NB4 (cell line): ENCODE measurements around the gene GULP1.

ENCODE experiments used
- MYC ChIP-seq: IDR thresholded peaks from 2 replicates; pipeline ENCODE4 v1.6.1; 2011; ENCODE audit warnings: low read depth, low read length
- POLR2A ChIP-seq: IDR thresholded peaks from 2 replicates; pipeline ENCODE4 v1.6.1; 2011; ENCODE audit warnings: mild to moderate bottlenecking; ENCODE audit not compliant: insufficient read length; ENCODE audit errors: extremely low read depth
- TF ChIP-seq, protein P1 (sequence below): IDR thresholded peaks from one replicate; pipeline ENCODE4 v1.5.1; 2012; ENCODE audit warnings: low read depth, low read length
- TF ChIP-seq, protein P2 (sequence below): IDR thresholded peaks from 2 replicates; pipeline ENCODE4 v1.6.1; 2011; ENCODE audit warnings: low read depth, low read length

DNA sequence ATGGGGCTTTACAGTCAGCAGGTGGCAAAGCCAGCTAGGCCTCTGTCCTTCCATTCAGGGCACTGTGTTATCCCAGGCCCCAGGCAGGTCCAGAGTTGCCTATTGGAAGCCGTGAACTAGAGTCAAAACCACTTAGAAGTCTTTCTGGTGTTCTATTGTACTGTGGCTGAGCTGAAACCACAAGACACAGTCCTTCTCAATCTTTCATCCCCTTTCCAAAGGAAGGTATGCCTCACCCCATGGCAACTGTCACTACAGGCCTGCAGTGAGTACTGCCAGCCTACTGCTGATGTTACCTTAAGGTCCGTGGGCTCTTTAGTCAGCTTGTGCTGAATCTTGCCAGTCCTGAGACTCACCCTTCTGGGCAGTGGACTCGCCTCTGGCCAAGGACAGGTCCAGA lies 181.6 kb downstream of the GULP1 start:
- TF ChIP-seq, protein P1, sequence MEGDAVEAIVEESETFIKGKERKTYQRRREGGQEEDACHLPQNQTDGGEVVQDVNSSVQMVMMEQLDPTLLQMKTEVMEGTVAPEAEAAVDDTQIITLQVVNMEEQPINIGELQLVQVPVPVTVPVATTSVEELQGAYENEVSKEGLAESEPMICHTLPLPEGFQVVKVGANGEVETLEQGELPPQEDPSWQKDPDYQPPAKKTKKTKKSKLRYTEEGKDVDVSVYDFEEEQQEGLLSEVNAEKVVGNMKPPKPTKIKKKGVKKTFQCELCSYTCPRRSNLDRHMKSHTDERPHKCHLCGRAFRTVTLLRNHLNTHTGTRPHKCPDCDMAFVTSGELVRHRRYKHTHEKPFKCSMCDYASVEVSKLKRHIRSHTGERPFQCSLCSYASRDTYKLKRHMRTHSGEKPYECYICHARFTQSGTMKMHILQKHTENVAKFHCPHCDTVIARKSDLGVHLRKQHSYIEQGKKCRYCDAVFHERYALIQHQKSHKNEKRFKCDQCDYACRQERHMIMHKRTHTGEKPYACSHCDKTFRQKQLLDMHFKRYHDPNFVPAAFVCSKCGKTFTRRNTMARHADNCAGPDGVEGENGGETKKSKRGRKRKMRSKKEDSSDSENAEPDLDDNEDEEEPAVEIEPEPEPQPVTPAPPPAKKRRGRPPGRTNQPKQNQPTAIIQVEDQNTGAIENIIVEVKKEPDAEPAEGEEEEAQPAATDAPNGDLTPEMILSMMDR, result no peak
- TF ChIP-seq POLR2A, result no peak
- TF ChIP-seq, protein P2, sequence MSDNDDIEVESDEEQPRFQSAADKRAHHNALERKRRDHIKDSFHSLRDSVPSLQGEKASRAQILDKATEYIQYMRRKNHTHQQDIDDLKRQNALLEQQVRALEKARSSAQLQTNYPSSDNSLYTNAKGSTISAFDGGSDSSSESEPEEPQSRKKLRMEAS, result no peak
- TF ChIP-seq MYC, result no peak
